ENCODE measurements around the gene ETV7.
"Not testable (repeated sequence)": the region's sequence is repeated elsewhere in the genome, so short reads cannot be mapped to it uniquely, and the experiment has no call there.

Gene ETV7

DNA sequence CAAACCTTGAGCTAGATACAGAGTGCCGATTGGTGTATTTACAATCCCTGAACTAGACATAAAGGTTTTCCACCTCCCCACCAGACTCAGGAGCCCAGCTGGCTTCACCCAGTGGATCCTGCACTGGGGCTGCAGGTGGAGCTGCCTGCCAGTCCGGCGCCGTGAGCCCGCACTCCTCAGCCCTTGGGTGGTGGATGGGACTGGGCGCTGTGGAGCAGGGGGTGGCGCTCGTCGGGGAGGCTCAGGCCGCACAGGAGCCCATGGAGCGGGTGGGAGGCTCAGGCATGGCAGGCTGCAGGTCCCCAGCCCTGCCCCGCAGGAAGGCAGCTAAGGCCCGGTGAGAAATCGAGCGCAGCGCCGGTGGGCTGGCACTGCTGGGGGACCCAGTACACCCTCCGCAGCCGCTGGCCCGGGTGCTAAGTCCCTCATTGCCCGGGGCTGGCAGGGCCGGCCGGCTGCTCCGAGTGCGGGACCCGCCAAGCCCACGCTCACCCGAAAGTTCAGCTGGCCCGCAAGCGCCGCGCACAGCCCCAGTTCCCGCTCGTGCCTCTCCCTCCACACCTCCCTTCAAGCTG, 23.3 kb downstream of the ETV7 start:
- not testable (repeated sequence) for DNase-seq (ENCODE audit: low read depth)

- DNase-seq (ENCODE audit: low read depth), result not testable (repeated sequence)
These were observed 24.1 kb downstream of the ETV7 start for GRCh38 chr6:36363371-36363752.

- DNase-seq (ENCODE audit: low read depth), result no peak
These were observed 24.7 kb downstream of the ETV7 start for GRCh38 chr6:36362551-36363370.

DNA sequence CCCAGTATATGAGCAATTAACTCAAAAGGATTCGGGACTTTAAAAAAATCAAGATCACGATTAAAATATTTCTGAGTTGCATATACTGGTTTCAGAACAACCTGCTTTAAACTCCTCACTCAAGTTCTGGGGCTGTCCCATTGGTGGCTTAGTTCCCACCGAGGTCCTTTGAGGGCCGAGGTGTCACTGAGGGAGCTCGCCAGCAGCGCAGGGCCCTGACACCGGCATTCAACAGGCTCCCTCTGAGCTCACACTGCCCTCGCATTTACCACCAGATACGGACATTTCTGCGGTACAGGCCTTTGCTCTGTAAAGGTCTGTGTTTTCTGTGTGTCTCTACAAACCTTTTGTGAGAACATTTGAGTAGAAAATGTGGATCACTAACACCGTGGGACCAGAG, 26.4 kb downstream of the ETV7 start:
- no peak for DNase-seq (ENCODE audit: low read depth)

- DNase-seq (ENCODE audit: low read depth), result peak; percentile 51
These were observed 27.0 kb downstream of the ETV7 start for GRCh38 chr6:36360241-36361054.

GRCh38 chr6:36358226-36358915, 29.1 kb downstream of the ETV7 start:
- no peak for DNase-seq (ENCODE audit: low read depth)

DNA sequence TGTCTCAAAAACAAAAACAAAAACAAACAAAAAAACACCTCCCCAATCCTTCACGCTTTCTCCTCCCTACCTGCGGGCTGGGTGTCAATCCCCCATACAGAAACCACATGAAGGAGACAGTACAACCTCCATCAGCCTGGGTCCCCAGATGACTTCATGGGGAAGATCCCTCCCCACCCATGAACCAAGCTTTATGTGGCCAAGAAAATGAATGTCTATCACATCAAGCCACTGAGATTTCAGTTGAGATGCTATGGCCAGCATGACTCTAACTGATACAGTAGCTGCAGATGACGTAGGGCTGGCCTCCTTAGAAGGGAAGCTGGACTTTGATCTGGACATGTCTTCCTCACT, 29.6 kb downstream of the ETV7 start:
- DNase-seq (ENCODE audit: low read depth), result no peak

DNA sequence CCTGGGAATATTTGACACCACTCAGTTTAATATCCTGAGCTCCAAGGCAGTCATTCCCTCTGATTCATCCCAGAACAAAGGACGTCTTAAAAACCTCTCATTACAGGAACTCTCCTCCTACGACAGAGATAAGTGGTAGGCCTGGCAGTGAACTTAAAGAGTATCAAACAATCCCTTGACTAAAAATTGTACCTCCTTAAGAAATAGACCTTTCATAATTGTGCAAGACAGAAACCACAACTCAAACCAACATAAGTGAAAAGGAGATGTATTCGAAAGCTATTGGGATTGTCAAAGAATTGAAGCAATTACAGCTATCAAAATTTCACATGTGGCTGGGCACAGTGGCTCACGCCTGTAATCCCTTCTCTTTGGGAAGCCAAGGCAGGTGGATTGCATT, 31.6 kb downstream of the ETV7 start:
- DNase-seq (ENCODE audit: low read depth), result no peak

DNA sequence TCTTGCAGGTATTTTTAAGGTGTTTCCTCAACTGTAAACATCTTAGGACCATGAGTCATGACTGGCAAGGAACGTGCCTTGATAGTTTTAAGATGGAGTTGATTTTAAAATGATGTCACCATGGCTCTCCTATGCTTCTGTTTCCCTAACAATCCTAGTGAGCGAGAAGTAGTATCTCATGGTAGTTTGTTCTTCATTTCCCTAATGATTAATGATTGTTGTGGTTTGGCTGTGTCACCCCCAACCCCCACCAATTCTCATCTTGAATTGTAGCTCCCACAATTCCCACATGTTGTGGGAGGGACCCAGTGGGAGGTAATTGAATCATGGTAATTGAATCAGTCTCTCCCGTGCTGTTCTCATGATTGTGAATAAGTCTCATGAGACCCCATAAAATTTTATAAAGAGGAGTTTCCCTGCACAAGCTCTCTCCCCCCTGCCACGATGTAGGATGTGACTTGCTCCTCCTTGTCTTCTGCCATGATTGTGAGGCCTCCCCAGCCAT, 34.0 kb downstream of the ETV7 start:
- no peak for DNase-seq (ENCODE audit: low read depth)

GRCh38 chr6:36352477-36353157, 34.9 kb downstream of the ETV7 start:
- no peak for DNase-seq (ENCODE audit: low read depth)

DNA sequence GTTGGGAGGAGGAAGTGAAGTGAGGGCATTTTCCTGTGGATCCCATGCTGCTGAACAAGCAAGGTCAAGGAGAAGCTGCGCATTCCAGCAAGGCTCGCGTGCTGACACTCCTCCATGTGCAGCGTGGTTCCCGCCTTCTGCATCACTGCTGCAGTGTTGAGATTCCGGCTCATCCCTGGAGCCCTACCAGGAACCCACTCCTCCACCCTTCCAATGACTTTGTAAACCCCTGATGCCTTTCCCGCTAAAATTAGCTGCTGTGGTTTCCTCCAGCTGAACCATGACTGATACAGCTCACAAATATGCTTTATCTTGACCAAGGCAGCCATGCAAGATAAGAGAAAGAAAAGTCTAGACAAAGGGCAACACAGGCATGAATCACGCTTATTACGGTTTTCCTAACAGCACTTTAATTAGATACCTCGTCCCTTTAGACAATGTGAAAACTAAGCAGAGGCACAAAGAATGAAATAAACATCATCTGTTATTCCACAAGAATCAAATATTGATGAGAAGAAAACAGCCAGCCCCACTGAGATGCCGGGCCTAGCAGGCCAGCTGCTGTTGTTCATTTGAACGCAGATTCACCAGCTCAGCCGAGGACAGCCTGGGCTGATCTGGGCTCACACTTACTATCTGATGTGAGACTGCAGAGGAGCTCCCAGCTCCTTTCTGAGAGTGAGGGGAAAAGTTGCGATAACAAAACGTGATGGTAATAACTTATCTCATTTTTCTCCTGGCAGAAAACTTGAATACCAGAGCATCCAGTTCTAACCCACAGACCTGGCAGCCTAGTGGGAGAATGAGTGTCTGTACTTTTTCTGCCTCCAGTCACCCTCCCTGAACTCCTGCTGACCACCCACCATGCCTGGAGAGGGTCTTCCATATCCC, 36.5 kb downstream of the ETV7 start:
- no peak for DNase-seq (ENCODE audit: low read depth)

DNA sequence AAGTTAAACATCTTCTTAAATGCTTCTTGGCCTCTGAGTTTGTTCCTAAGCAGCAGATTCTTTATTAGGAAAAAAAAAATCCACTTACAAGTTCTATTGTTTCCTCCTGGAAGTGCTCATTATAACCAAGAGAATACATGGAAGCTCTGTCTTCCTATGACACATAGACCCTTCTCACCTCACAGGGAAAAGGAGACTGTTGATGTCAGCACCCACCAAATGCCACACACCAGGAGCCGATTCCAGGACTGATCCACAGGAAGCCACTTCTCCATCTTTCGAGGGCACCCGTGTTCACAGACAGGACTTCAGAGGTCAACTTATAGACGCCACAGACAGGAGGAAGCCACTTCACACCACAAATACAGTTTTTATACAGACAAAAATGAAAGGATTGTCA, 37.4 kb downstream of the ETV7 start:
- no peak for DNase-seq (ENCODE audit: low read depth)

DNA sequence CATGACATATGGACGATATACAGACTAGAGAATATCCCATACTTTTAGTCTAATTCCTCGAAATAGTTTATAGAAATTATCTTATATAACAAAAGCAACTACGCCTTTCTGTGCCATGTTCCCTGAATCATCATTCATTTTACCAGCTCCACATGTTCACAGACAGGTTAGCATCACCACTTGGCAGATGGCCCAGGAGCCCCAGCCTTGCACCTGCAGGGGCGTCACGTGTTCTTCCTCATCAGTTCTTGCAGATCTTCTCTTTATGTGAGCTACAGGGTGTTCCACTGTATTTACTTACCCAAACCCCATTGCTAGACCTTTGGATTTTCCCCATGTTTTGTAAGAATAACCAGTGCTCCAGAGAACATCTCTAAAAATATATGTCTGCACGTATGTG, 38.2 kb downstream of the ETV7 start:
- DNase-seq (ENCODE audit: low read depth), result no peak

GRCh38 chr6:36347621-36348020, 39.8 kb downstream of the ETV7 start:
- DNase-seq (ENCODE audit: low read depth), result no peak

- DNase-seq (ENCODE audit: low read depth), result no peak
These were observed 40.8 kb downstream of the ETV7 start for GRCh38 chr6:36346486-36347273.

DNA sequence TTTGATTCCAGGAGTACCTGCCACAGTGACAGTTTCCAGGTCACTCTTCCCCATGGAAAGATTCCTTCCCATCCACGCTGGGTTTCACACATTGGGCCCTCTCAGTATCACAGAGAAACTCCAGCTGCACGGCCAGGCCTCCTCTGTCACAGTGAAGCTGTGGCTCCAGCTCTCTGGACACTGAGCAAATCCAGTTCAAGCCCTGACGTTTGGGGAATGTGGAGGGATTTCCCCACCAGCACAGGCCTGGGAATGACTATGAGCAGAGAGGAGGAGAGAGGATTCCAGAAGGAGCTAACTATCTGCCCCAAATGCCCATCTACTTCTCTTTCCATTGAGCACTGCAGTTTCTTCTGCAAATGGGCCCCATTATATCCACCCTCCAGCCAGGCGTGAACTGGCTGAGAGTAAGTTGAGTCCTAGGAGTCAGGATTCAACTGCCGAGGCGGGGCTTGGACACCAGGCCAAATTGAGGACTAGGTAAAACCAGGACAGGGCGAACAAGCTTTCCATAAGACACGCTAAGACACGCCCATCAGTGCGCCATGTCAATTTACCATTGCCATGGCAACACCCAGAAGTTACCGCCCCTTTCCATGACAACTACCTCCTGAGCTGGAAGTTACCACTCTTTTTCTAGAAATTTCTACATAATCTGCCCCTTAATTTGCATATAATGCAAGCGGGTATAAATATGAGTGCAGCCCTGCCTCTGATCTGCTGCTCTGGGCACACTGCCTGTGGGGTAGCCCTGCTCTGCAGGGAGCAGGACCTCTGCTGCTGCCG, 41.6 kb downstream of the ETV7 start:
- no peak for DNase-seq (ENCODE audit: low read depth)

GRCh38 chr6:36343109-36343680, 44.3 kb downstream of the ETV7 start:
- no peak for DNase-seq (ENCODE audit: low read depth)

DNA sequence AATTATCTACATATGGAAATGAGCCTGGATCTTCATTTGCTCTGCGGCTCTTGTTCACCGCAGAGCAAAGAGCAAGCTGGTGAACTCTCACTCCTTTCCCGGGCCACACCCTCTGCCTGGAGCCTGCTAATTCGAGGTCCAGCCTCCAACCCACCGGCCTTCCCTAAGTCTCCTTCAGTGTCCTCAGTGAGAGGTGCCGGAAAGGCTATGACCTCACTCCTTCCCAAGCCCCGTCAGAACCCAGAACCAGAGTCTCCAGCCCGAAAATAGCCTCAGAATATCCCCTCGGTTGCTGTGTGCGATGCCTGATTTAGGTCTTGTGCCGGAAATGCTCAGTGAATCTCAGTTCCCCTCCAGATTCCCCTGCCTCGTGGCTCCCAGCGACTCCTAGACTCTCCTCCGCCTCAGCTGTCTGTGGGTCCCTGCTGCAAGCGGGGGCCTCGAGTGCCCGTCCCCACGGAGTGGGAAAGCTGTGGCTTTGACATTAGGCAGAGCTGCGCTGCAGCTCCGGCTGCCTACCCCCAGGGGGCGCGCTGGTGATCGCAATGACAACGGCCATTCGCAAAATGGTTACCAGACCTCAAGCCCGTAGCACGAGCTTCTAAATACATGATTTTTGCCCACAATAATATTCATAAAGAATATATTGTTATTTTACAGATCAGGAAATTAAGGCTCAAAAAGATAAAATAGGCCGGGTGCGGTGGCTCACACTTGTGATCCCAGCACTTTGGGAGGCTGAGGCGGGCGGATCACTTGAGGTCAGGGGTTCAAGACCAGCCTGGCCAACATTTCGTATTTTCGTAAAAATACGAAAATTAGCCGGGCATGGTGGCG, 46.6 kb downstream of the ETV7 start:
- peak; percentile 52 for DNase-seq (ENCODE audit: low read depth)

Measured in stimulated activated CD8-positive, alpha-beta memory T cell treated with anti-CD3 and anti-CD28 coated beads, Interleukin-4, amount 100 ng/mL, for 24 hours (primary cell).